ENCODE data around the gene EPHX1. TPM values are rescaled to one million over a fixed set of nuclear protein-coding genes. Genes with fewer than 3 reads are reported as not detected.
A peak's percentile ranks its signal among the peaks of the same experiment; 100 is the strongest.

EPHX1 gene
- total and polyA plus RNA-seq, 2 of the 8 experiments (the other 6 are each of a cell fraction or from before 2014, with no cell fraction given), result 45.3 to 79.1 TPM

DNA sequence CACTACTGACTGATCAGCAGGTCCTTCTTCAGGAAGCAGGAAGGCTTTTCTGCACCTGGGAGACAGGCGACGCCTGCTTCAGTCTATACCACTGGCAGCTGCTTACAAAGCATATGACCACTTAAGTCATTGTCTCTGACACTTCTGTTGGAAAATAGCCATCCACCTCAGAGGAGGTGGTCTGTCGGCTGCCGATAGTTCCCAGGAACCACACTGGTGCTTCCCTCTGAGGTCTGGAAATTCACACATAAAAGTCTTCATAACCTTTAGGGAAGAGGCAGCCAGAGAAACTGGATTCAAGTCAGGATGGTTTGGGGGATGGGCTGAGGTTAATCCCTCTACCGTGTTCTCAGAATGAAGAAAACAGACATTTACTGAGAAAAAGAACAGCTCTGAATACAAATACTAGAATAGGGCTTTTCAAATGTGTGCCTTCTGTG lies 47.9 kb upstream of the EPHX1 start:
- H3K9ac ChIP-seq (replicated peaks in 1 of 4; ENCODE audit: extremely low read depth in 1 of 4, low read depth in 3 of 4, low read length in 3 of 4), result no peak overlapping the region
- no peak overlapping the region for H3K14ac ChIP-seq (ENCODE audit: insufficient read length)
- DNase-seq (ENCODE audit: low read depth in 1 of 2, low spot score in 2 of 2) (no peak), FAIRE-seq (no peak)
- no peak overlapping the region for H2BK5ac ChIP-seq (ENCODE audit: low read depth, low read length)
- no peak overlapping the region for H4K5ac ChIP-seq (ENCODE audit: insufficient read length, low read depth, low read length)
- H3K79me1 ChIP-seq (ENCODE audit: low read depth, low read length), result no peaks in the 10 kb centered on the region
- no peak overlapping the region for H2AK5ac ChIP-seq (ENCODE audit: low read depth, low read length)
- H3K4me2 ChIP-seq (ENCODE audit: insufficient read depth in 1 of 2, low read depth in 2 of 2, low read length in 2 of 2), result 0 out of 4 replicates have a peak overlapping the region, but pooled peaks of 1 of the 2 experiments have one; percentile 15
- H3K23ac ChIP-seq (ENCODE audit: insufficient read length), result no peak overlapping the region
- ChIA-PET POLR2A (ENCODE audit: partially characterized antibody) (interaction anchor here (0.9 to 1.1 kb wide), 3 partner anchors 16 to 48 kb away, joined by 3 read pairs; partner anchors contain the start of genes EPHX1 and SRP9), CTCF (ENCODE audit: partially characterized antibody) (no interaction called here)
- H4K91ac ChIP-seq (replicated peaks; ENCODE audit: insufficient read length, low read length), result no peak overlapping the region
- no peaks in the 10 kb centered on the region for H3K9me3 ChIP-seq (ENCODE audit: insufficient read depth in 2 of 2, low read depth in 1 of 2, low read length in 1 of 2)
- H4K8ac ChIP-seq (ENCODE audit: extremely low read depth, insufficient read depth, low read length), result no peak overlapping the region
- TF ChIP-seq EZH2 (IDR thresholded peaks at IDR 0.05; ENCODE audit: low read depth, low read length, severe bottlenecking), result no peak
- no peak for TF ChIP-seq CBX8 (IDR thresholded peaks at IDR 0.05; ENCODE audit: borderline replicate concordance, low read depth, low read length)
- TF ChIP-seq TCF12 (IDR thresholded peaks at IDR 0.05; ENCODE audit: low read depth, low read length), result no peak
- TF ChIP-seq, protein P1, sequence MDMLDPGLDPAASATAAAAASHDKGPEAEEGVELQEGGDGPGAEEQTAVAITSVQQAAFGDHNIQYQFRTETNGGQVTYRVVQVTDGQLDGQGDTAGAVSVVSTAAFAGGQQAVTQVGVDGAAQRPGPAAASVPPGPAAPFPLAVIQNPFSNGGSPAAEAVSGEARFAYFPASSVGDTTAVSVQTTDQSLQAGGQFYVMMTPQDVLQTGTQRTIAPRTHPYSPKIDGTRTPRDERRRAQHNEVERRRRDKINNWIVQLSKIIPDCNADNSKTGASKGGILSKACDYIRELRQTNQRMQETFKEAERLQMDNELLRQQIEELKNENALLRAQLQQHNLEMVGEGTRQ (IDR thresholded peaks at IDR 0.05; ENCODE audit: low read length), result no peak
- TF ChIP-seq TBP (IDR thresholded peaks at IDR 0.05; ENCODE audit: low read depth, low read length), result no peak
- TF ChIP-seq EGR1 (IDR thresholded peaks at IDR 0.05; ENCODE audit: borderline replicate concordance, low read depth, low read length), result no peak
- TF ChIP-seq SIRT6 (IDR thresholded peaks at IDR 0.05; ENCODE audit: low read length), result no peak
- TF ChIP-seq SUZ12 (IDR thresholded peaks at IDR 0.05; ENCODE audit: low read length), result no peak
- TF ChIP-seq FOSL1 (IDR thresholded peaks at IDR 0.05; ENCODE audit: insufficient read depth, low read depth, low read length), result no peak
- TF ChIP-seq SP4 (IDR thresholded peaks at IDR 0.05; ENCODE audit: low read length), result no peak
- TF ChIP-seq ATF3 (IDR thresholded peaks at IDR 0.05; ENCODE audit: insufficient read depth, low read depth, low read length), result no peak
- H3K23me2 ChIP-seq (ENCODE audit: low read depth, low read length), result no peaks in the 10 kb centered on the region
- no peak overlapping the region for H2BK12ac ChIP-seq (ENCODE audit: low read depth, low read length)
- H3K4me1 ChIP-seq (replicated peaks in 1 of 4; ENCODE audit: control insufficient read depth in 3 of 4, insufficient read depth in 4 of 4, low read length in 3 of 4), result peaks cover 0 to 10% (median 5%) of the 10 kb centered on the region in 4 experiments; a peak in 6 of 7 replicates
- 0 out of 2 replicates have a peak overlapping the region, but pooled peaks have one; percentile 20 for H3K18ac ChIP-seq (ENCODE audit: extremely low read depth, low read length)
- WGBS, 2 experiments (ENCODE audit: extremely low coverage in 1 of 2, insufficient coverage in 1 of 2, insufficient read length in 1 of 2, insufficient replicate concordance in 2 of 2, low coverage in 1 of 2, low lambda C conversion rate in 2 of 2, missing lambda C conversion rate in 1 of 2), result 83% methylated on average over 5 of the region's 5 CpGs; no CpG with 5 or more reads in 1 of the 2 experiments
- no peak overlapping the region for H3K27ac ChIP-seq (ENCODE audit: low read depth, low read length)
- H3K36me3 ChIP-seq (ENCODE audit: control insufficient read depth in 2 of 4, insufficient read depth in 4 of 4, low read length in 3 of 4), result no peaks in the 10 kb centered on the region
- no peak overlapping the region for H2BK20ac ChIP-seq (ENCODE audit: low read length)
- H2BK120ac ChIP-seq (replicated peaks; ENCODE audit: low read depth, low read length), result no peak overlapping the region
- H3K4me3 ChIP-seq (ENCODE audit: extremely low read depth in 1 of 4, insufficient read depth in 2 of 4, low read depth in 3 of 4, low read length in 4 of 4), result no peak overlapping the region
- H3K4ac ChIP-seq (replicated peaks; ENCODE audit: insufficient read length, low read depth, low read length), result no peak overlapping the region
- H2AFZ ChIP-seq (ENCODE audit: low read length), result no peak overlapping the region
- H3K79me2 ChIP-seq (ENCODE audit: control insufficient read depth in 1 of 2, insufficient read depth in 2 of 2, low read length in 2 of 2), result no peaks in the 10 kb centered on the region
- H4K20me1 ChIP-seq (replicated peaks in 1 of 2; ENCODE audit: control insufficient read depth in 1 of 2, insufficient read depth in 2 of 2, low read length in 2 of 2), result no peaks in the 10 kb centered on the region
- no peak overlapping the region for H3K56ac ChIP-seq (replicated peaks; ENCODE audit: insufficient read length, low read depth, low read length)
- H2BK15ac ChIP-seq (ENCODE audit: low read length), result no peak overlapping the region
- no peaks in the 10 kb centered on the region for H3K27me3 ChIP-seq (replicated peaks in 1 of 4; ENCODE audit: control insufficient read depth in 3 of 4, extremely low read depth in 1 of 4, insufficient read depth in 3 of 4, low read length in 3 of 4)
